Measurements from ENCODE around the gene CCDC187.

Gene CCDC187

GRCh38 chr9:136347472-136348256 lies 43.8 kb upstream of the CCDC187 start:
- Histone ChIP-seq H3K36me3 (ENCODE audit: insufficient read depth, low read length) (no peaks in the 10 kb centered on the region), H3K27ac (ENCODE audit: low read length) (no peak overlapping the region), H2AFZ (ENCODE audit: low read depth, low read length) (no peak overlapping the region)

GRCh38 chr9:136346927-136347465 lies 43.1 kb upstream of the CCDC187 start:
- DNase-seq: no peak
- no peak for ATAC-seq (ENCODE audit: insufficient read depth, low read depth)
- no peak for TF ChIP-seq EZH2 (IDR thresholded peaks at IDR 0.05; ENCODE audit: borderline replicate concordance, low read depth, low read length, severe bottlenecking)
- no peak for TF ChIP-seq CTCF (IDR thresholded peaks at IDR 0.05; ENCODE audit: borderline replicate concordance, extremely low read depth, low read length, poor library complexity, severe bottlenecking)
- Histone ChIP-seq H3K27ac (ENCODE audit: low read length) (no peak overlapping the region), H3K27me3 (ENCODE audit: insufficient read depth, low read length, poor library complexity) (no peaks in the 10 kb centered on the region), H3K4me2 (ENCODE audit: insufficient read depth, low read length) (no peak overlapping the region), H4K20me1 (ENCODE audit: insufficient read depth, low read length) (no peaks in the 10 kb centered on the region), H2AFZ (ENCODE audit: low read depth, low read length) (no peak overlapping the region), H3K9me3 (ENCODE audit: insufficient read depth, low read length, severe bottlenecking) (no peaks in the 10 kb centered on the region), H3K79me2 (ENCODE audit: insufficient read depth, low read length) (no peaks in the 10 kb centered on the region), H3K9ac (ENCODE audit: low read depth, low read length) (no peak overlapping the region), H3K4me3 (ENCODE audit: low read depth in 1 of 2, low read length in 2 of 2) (no peak overlapping the region), H3K4me1 (ENCODE audit: insufficient read depth, low read length) (no peaks in the 10 kb centered on the region), H3K36me3 (ENCODE audit: insufficient read depth, low read length) (no peaks in the 10 kb centered on the region)

More at GRCh38 chr9:136347472-136348256, 43.8 kb upstream of the CCDC187 start:
- DNase-seq: no peak
- H3K9me3 ChIP-seq (ENCODE audit: insufficient read depth, low read length, severe bottlenecking): no peaks in the 10 kb centered on the region
- ATAC-seq (ENCODE audit: insufficient read depth, low read depth): no peak
- H4K20me1 ChIP-seq (ENCODE audit: insufficient read depth, low read length): no peaks in the 10 kb centered on the region
- H3K4me1 ChIP-seq (ENCODE audit: insufficient read depth, low read length): no peaks in the 10 kb centered on the region
- no peak overlapping the region for H3K4me2 ChIP-seq (ENCODE audit: insufficient read depth, low read length)
- H3K79me2 ChIP-seq (ENCODE audit: insufficient read depth, low read length): no peaks in the 10 kb centered on the region
- no peak overlapping the region for H3K9ac ChIP-seq (ENCODE audit: low read depth, low read length)
- no peaks in the 10 kb centered on the region for H3K27me3 ChIP-seq (ENCODE audit: insufficient read depth, low read length, poor library complexity)
- TF ChIP-seq EZH2 (IDR thresholded peaks at IDR 0.05; ENCODE audit: borderline replicate concordance, low read depth, low read length, severe bottlenecking): no peak
- no peak for TF ChIP-seq CTCF (IDR thresholded peaks at IDR 0.05; ENCODE audit: borderline replicate concordance, extremely low read depth, low read length, poor library complexity, severe bottlenecking)
- no peak overlapping the region for H3K4me3 ChIP-seq (ENCODE audit: low read depth in 1 of 2, low read length in 2 of 2)

- H3K9me3 ChIP-seq (ENCODE audit: insufficient read depth, low read length, severe bottlenecking): no peaks in the 10 kb centered on the region
- H3K9ac ChIP-seq (ENCODE audit: low read depth, low read length): no peak overlapping the region
- H4K20me1 ChIP-seq (ENCODE audit: insufficient read depth, low read length): no peaks in the 10 kb centered on the region
- H3K27ac ChIP-seq (ENCODE audit: low read length): no peak overlapping the region
- no peak overlapping the region for H3K4me2 ChIP-seq (ENCODE audit: insufficient read depth, low read length)
- H3K27me3 ChIP-seq (ENCODE audit: insufficient read depth, low read length, poor library complexity): no peaks in the 10 kb centered on the region
- no peaks in the 10 kb centered on the region for H3K36me3 ChIP-seq (ENCODE audit: insufficient read depth, low read length)
- TF ChIP-seq CTCF (IDR thresholded peaks at IDR 0.05; ENCODE audit: borderline replicate concordance, extremely low read depth, low read length, poor library complexity, severe bottlenecking) (no peak), EZH2 (IDR thresholded peaks at IDR 0.05; ENCODE audit: borderline replicate concordance, low read depth, low read length, severe bottlenecking) (no peak)
- no peaks in the 10 kb centered on the region for H3K4me1 ChIP-seq (ENCODE audit: insufficient read depth, low read length)
- no peak for DNase-seq
- no peaks in the 10 kb centered on the region for H3K79me2 ChIP-seq (ENCODE audit: insufficient read depth, low read length)
- no peak overlapping the region for H2AFZ ChIP-seq (ENCODE audit: low read depth, low read length)
- H3K4me3 ChIP-seq (ENCODE audit: low read depth in 1 of 2, low read length in 2 of 2): no peak overlapping the region
- no peak for ATAC-seq (ENCODE audit: insufficient read depth, low read depth)
These were observed 42.2 kb upstream of the CCDC187 start for GRCh38 chr9:136346157-136346481.
